Brain microvascular endothelial cell (primary cell): ENCODE results near the gene PRKG1.

Experiments
- DNase-seq: peaks from one replicate; pipeline ENCODE4 v3.0.0-alpha.2; 2020
- H3K27ac ChIP-seq: fragments of 250-450 bp; sonication (Bioruptor Pico); 2 replicates; pipeline ENCODE4 v1.5.1; 2020; ENCODE audit warnings: mild to moderate bottlenecking, moderate library complexity
- H3K27me3 ChIP-seq: fragments of 250-450 bp; sonication (Bioruptor Pico); replicated peaks from 2 replicates; pipeline ENCODE4 v1.5.1; 2020; ENCODE audit warnings: mild to moderate bottlenecking
- H3K36me3 ChIP-seq: fragments of 250-450 bp; sonication (Bioruptor Pico); replicated peaks from 2 replicates; pipeline ENCODE4 v1.5.1; 2020; ENCODE audit warnings: mild to moderate bottlenecking
- H3K4me3 ChIP-seq: 2 replicates; pipeline ENCODE4 v1.5.1; 2011; ENCODE audit warnings: low read depth, mild to moderate bottlenecking, control low read depth, low read length, moderate library complexity
- in situ Hi-C: cut with HindIII; loops from 2 replicates; pipeline ENCODE4 v1.10.0; 2017; ENCODE audit warnings: low sequenced_read_pairs, low pct_ligation_motif_present
- TF ChIP-seq, protein P1 (sequence below): IDR thresholded peaks from 2 replicates; pipeline ENCODE4 v1.5.1; 2011; ENCODE audit warnings: low read depth, mild to moderate bottlenecking, moderate library complexity, low read length, control low read depth, inconsistent platforms; ENCODE audit errors: missing control alignments

The PRKG1 gene

DNA sequence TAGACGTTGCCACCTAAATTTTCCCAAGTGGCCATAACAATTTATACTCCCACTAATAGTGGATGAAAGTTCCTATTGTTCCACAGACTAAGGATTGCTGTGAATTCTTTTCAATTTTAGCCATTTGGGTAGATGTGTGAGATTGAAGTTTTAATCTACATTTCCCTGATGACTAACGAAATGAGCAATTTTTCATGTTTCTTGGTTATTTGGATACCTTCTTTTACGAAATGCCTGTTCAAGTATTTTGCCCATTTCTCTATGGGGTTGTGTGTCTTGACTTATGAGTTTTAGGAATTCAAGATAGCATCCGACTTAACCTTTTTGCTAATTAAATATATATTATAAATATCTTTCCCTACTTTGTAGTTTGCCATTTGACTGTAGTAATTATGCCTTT lies 16.4 kb upstream of the PRKG1 start:
- in situ Hi-C loops: no loop called here
- DNase-seq: no peak
- no peak overlapping the region for H3K27ac ChIP-seq
- H3K27me3 ChIP-seq: no peaks in the 10 kb centered on the region
- H3K4me3 ChIP-seq: no peak overlapping the region
- no peaks in the 10 kb centered on the region for H3K36me3 ChIP-seq
- TF ChIP-seq, protein P1, sequence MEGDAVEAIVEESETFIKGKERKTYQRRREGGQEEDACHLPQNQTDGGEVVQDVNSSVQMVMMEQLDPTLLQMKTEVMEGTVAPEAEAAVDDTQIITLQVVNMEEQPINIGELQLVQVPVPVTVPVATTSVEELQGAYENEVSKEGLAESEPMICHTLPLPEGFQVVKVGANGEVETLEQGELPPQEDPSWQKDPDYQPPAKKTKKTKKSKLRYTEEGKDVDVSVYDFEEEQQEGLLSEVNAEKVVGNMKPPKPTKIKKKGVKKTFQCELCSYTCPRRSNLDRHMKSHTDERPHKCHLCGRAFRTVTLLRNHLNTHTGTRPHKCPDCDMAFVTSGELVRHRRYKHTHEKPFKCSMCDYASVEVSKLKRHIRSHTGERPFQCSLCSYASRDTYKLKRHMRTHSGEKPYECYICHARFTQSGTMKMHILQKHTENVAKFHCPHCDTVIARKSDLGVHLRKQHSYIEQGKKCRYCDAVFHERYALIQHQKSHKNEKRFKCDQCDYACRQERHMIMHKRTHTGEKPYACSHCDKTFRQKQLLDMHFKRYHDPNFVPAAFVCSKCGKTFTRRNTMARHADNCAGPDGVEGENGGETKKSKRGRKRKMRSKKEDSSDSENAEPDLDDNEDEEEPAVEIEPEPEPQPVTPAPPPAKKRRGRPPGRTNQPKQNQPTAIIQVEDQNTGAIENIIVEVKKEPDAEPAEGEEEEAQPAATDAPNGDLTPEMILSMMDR: no peak

DNA sequence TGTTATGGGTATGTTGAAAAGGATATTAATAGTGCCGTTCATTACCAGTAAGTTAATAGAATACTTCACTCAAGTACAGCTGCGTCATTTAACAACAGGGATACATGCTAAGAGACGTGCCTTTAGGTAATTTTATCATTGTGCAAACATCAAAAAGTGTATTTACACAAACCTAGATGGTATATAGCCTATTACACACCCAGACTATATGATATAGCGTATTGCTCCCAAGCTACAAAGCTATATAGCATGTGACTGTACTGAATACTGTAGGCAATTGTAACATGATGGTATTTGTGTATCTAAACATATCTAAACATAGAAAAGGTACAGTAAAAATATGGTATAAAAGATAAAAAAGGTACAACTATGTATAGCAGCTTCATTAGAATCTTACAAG lies 11.1 kb upstream of the PRKG1 start:
- TF ChIP-seq, protein P1: no peak

DNA sequence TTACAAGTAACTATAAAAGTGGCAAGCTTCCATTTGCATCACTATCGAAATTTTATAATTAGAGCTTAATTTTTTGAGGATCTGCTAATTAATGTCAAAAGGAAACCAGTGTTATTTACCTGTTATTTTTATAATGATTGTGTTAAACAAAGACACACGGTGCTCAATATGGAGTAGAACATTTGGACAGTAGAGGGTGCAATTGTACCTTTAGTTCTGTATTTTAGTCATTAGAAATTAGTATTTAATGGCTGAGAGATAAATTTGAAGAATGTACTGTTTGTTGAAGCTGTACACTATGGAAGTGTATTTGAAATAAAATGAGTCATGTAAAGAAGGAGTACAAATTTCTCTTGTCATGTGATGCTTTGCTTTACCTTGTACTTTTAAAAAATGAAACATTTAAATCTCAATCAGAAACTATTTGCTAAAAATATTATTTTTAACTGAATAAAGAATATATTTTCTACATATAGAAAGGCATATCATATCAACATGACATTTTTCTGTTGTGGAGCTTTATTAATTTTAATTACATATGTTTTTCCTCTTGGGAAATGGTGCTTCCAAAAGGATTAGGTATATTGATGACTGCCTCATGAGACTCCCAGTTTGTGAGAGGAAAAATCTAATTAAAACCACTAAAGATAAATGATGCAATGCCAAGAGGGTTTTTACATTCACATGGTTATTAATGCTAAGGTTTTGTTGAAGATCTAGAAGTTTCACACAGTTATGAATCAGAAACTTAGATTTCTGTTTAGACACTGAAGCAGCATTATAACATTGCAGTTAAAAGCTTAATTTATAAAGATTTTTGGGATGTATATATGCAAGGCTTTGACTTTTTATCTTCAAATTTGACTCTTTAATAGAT lies 10.4 kb upstream of the PRKG1 start:
- no peak for DNase-seq
- TF ChIP-seq, protein P1: peak; percentile 33
- Histone ChIP-seq H3K27ac (no peak overlapping the region), H3K27me3 (no peaks in the 10 kb centered on the region), H3K36me3 (no peaks in the 10 kb centered on the region), H3K4me3 (no peak overlapping the region)
- in situ Hi-C loops: no loop called here

More for the DNA sequence above, 11.1 kb upstream of the PRKG1 start:
- DNase-seq: no peak
- in situ Hi-C loops: no loop called here
- Histone ChIP-seq H3K36me3 (no peaks in the 10 kb centered on the region), H3K4me3 (no peak overlapping the region), H3K27ac (no peak overlapping the region), H3K27me3 (no peaks in the 10 kb centered on the region)

DNA sequence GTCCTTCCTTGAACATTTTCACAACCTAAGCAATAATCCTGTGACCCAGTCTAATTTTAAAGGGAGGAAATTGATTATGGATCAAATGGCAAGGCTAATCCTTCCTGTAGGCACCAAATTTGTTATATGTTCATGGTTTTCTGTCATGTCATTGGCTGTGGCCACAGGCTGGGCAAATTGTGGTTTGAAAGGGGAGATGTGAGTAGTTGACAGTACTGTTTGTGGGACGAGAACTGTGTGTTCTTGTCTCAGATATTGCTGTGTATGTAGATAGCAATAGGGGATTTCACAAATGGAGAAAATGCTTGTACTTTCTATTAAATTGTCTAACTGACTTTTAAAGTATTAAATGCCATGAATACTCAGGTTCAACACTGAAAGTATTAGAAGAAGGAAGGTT lies 8.1 kb upstream of the PRKG1 start:
- no peak overlapping the region for H3K4me3 ChIP-seq
- H3K36me3 ChIP-seq: no peaks in the 10 kb centered on the region
- DNase-seq: no peak
- H3K27ac ChIP-seq: no peak overlapping the region
- H3K27me3 ChIP-seq: no peaks in the 10 kb centered on the region
- TF ChIP-seq, protein P1: no peak
- in situ Hi-C loops: no loop called here

DNA sequence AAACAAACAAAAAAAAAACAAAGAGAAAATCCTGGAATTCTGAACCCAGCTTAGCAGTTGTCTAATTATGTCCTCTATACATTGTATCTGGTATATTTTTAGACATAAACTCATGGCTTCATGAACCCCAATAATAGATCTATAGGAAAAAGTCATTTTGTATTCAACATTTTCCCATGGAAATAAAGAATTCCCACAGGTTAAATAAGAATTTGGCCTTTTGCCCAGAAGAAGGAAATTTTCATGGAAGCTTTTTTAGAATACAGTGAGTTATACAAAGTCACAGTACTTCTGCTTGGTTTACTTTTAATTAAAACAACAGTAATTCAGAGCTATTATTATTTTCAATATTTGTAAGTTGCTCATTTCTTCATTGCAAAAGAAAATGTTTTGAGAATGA lies 2.1 kb upstream of the PRKG1 start:
- Histone ChIP-seq H3K27me3 (no peaks in the 10 kb centered on the region), H3K36me3 (no peaks in the 10 kb centered on the region), H3K27ac (no peak overlapping the region), H3K4me3 (no peak overlapping the region)
- in situ Hi-C loops: no loop called here
- no peak for DNase-seq
- TF ChIP-seq, protein P1: no peak
